ENCODE data around the gene SMARCC1.

SMARCC1 gene

GRCh38 chr3:47692158-47692557, 89.5 kb downstream of the SMARCC1 start:
- DNase-seq, result no peak

GRCh38 chr3:47688488-47688887, 93.2 kb downstream of the SMARCC1 start:
- DNase-seq, result no peak

- no peak for DNase-seq
Measured at GRCh38 chr3:47685037-47685436, 96.7 kb downstream of the SMARCC1 start.

GRCh38 chr3:47681016-47681415, 100.7 kb downstream of the SMARCC1 start:
- DNase-seq, result no peak

- DNase-seq, result no peak
Measured at GRCh38 chr3:47678446-47679338, 103.0 kb downstream of the SMARCC1 start.

GRCh38 chr3:47669026-47669749, 112.5 kb downstream of the SMARCC1 start:
- no peak for DNase-seq

- no peak for DNase-seq
Measured at GRCh38 chr3:47666118-47666517, 115.6 kb downstream of the SMARCC1 start.

GRCh38 chr3:47664519-47664918, 117.2 kb downstream of the SMARCC1 start:
- no peak for DNase-seq

GRCh38 chr3:47663630-47664240, 118.0 kb downstream of the SMARCC1 start:
- DNase-seq, result no peak

GRCh38 chr3:47661121-47661752, 120.5 kb downstream of the SMARCC1 start:
- DNase-seq, result no peak

GRCh38 chr3:47658444-47658843, 123.2 kb downstream of the SMARCC1 start:
- DNase-seq, result no peak

GRCh38 chr3:47652142-47652541, 129.6 kb downstream of the SMARCC1 start:
- no peak for DNase-seq

- DNase-seq, result no peak
Measured at GRCh38 chr3:47650294-47650693, 131.4 kb downstream of the SMARCC1 start.

GRCh38 chr3:47647550-47647949, 134.1 kb downstream of the SMARCC1 start:
- no peak for DNase-seq

- DNase-seq, result no peak
Measured at GRCh38 chr3:47646362-47646761, 135.3 kb downstream of the SMARCC1 start.

- DNase-seq, result no peak
Measured at GRCh38 chr3:47645551-47645950, 136.1 kb downstream of the SMARCC1 start.

- DNase-seq, result no peak
Measured at GRCh38 chr3:47643092-47643491, 138.6 kb downstream of the SMARCC1 start.

- no peak for DNase-seq
Measured at GRCh38 chr3:47641739-47642138, 140.0 kb downstream of the SMARCC1 start.

GRCh38 chr3:47636921-47637320, 144.8 kb downstream of the SMARCC1 start:
- DNase-seq, result no peak

GRCh38 chr3:47636225-47636624, 145.5 kb downstream of the SMARCC1 start:
- DNase-seq, result no peak

- DNase-seq, result no peak
Measured at GRCh38 chr3:47635536-47635935, 146.2 kb downstream of the SMARCC1 start.

GRCh38 chr3:47634996-47635395, 146.7 kb downstream of the SMARCC1 start:
- no peak for DNase-seq

GRCh38 chr3:47630810-47631209, 150.9 kb downstream of the SMARCC1 start:
- no peak for DNase-seq
